ENCODE results near the gene ZGPAT. TPM values are rescaled to one million over a fixed set of nuclear protein-coding genes. Genes with fewer than 3 reads are reported as not detected.

ZGPAT gene
- total RNA-seq, 1 experiment from 2014 or later = 27.6 TPM

GRCh38 chr20:63701051-63701328, 6.8 kb upstream of the ZGPAT start:
- no peaks in the 10 kb centered on the region for H3K79me2 ChIP-seq (ENCODE audit: insufficient read depth, low read length)
- no peaks in the 10 kb centered on the region for H3K27me3 ChIP-seq (ENCODE audit: insufficient read depth, low read length)
- no peak overlapping the region for H2BK15ac ChIP-seq (ENCODE audit: low read depth, low read length)
- no peak overlapping the region for H2BK12ac ChIP-seq (ENCODE audit: insufficient read length, low read depth, low read length)
- no peak overlapping the region for H3T11ph ChIP-seq (ENCODE audit: low read length)
- no peak overlapping the region for H3K18ac ChIP-seq (ENCODE audit: insufficient read length, low read depth, low read length)
- no peak overlapping the region for H3K4me2 ChIP-seq (ENCODE audit: insufficient read depth, insufficient read length, low read length)
- H4K20me1 ChIP-seq (ENCODE audit: control insufficient read depth, insufficient read depth, insufficient read length) = no peaks in the 10 kb centered on the region
- no peak overlapping the region for H2BK5ac ChIP-seq (ENCODE audit: insufficient read length, low read length)
- no peak overlapping the region; a peak in 1 of 7 replicates for H3K27ac Mint-ChIP-seq
- peaks cover 4% of the 10 kb centered on the region for H3K23me2 ChIP-seq (ENCODE audit: insufficient read length, low read depth, low read length, poor library complexity, severe bottlenecking)
- H3K4ac ChIP-seq (ENCODE audit: low read depth, low read length) = no peak overlapping the region
- no peak overlapping the region for H3K9ac ChIP-seq (ENCODE audit: extremely low read depth, insufficient read length, low read length)
- H4K5ac ChIP-seq (ENCODE audit: insufficient read length, low read depth, low read length) = no peak overlapping the region
- H4K8ac ChIP-seq (replicated peaks; ENCODE audit: insufficient read length, low read depth, low read length) = no peak overlapping the region
- H3K79me1 ChIP-seq (ENCODE audit: insufficient read depth, low read depth, low read length, poor library complexity, severe bottlenecking) = no peaks in the 10 kb centered on the region
- H3K23ac ChIP-seq (ENCODE audit: insufficient read length, low read depth, low read length) = no peak overlapping the region
- H3K9me3 ChIP-seq (ENCODE audit: control insufficient read depth, low read depth, low read length) = no peaks in the 10 kb centered on the region
- H4K91ac ChIP-seq (ENCODE audit: insufficient read length, low read depth, low read length) = no peak overlapping the region
- H2BK20ac ChIP-seq (ENCODE audit: low read depth, low read length, poor library complexity, severe bottlenecking) = no peak overlapping the region
- H3K27me3 Mint-ChIP-seq (ENCODE audit: low read depth) = peaks cover 3% of the 10 kb centered on the region; the same call in 1 of the 2 replicates
- H3K27ac ChIP-seq (ENCODE audit: insufficient read length, low read depth, low read length) = no peak overlapping the region
- no peak overlapping the region for H3K56ac ChIP-seq (ENCODE audit: insufficient read length, low read depth, low read length)
- no peak overlapping the region for H2AFZ ChIP-seq (ENCODE audit: low read length)
- H3K4me1 ChIP-seq (ENCODE audit: insufficient read depth, low read length) = no peaks in the 10 kb centered on the region
- H3K9me3 Mint-ChIP-seq = no peaks in the 10 kb centered on the region
- H2AK5ac ChIP-seq (ENCODE audit: insufficient read length, low read length) = no peak overlapping the region
- peaks cover 11 to 19% (median 16%) of the 10 kb centered on the region in 3 experiments; a peak in 5 of 7 replicates for H3K36me3 Mint-ChIP-seq (ENCODE audit: insufficient read depth in 1 of 3, low read depth in 3 of 3)
- no peak overlapping the region for H3K14ac ChIP-seq (ENCODE audit: insufficient read depth, low read length)
- no peak overlapping the region for H2BK120ac ChIP-seq (ENCODE audit: low read depth, low read length, poor library complexity, severe bottlenecking)
- no peak for DNase-seq
- no peak for TF ChIP-seq CTCF (conservative IDR thresholded peaks at IDR 0.05)
- no peak overlapping the region for H3K4me3 Mint-ChIP-seq
- WGBS (ENCODE audit: extremely low coverage, insufficient read length, low lambda C conversion rate) = no CpG with 5 or more reads among the region's 5 CpGs
- peaks cover 2 to 9% of the 10 kb centered on the region in 2 experiments for H3K4me1 Mint-ChIP-seq

Measured in H9 (cell line).